IPS-20b (cell line): ENCODE measurements around the gene ANKRD28.
"Not testable (repeated sequence)": the region's sequence is repeated elsewhere in the genome, so short reads cannot be mapped to it uniquely, and the experiment has no call there.

Experiments used
- H3K27ac ChIP-seq: one replicate; pipeline ENCODE4 v1.5.1; 2013; ENCODE audit warnings: low read length
- H3K27me3 ChIP-seq: 2 replicates; pipeline ENCODE4 v1.6.1; 2013; ENCODE audit warnings: mild to moderate bottlenecking, low read length, inconsistent platforms; ENCODE audit not compliant: insufficient read depth
- H3K36me3 ChIP-seq: 2 replicates; pipeline ENCODE4 v1.6.1; 2013; ENCODE audit warnings: low read depth, mild to moderate bottlenecking, inconsistent platforms, low read length, moderate library complexity; ENCODE audit not compliant: insufficient read depth
- H3K4me1 ChIP-seq: 2 replicates; pipeline ENCODE4 v1.6.1; 2013; ENCODE audit warnings: mild to moderate bottlenecking, control low read depth, inconsistent platforms, low read length, moderate library complexity; ENCODE audit not compliant: insufficient read depth
- H3K4me3 ChIP-seq: 2 replicates; pipeline ENCODE4 v1.5.1; 2013; ENCODE audit warnings: mild to moderate bottlenecking, low read length, inconsistent platforms
- H3K9ac ChIP-seq: 2 replicates; pipeline ENCODE4 v1.6.1; 2013; ENCODE audit warnings: low read depth, mild to moderate bottlenecking, inconsistent platforms, low read length, moderate library complexity
- H3K9me3 ChIP-seq: 2 replicates; pipeline ENCODE4 v1.6.1; 2013; ENCODE audit warnings: mild to moderate bottlenecking, low read depth, low read length, inconsistent platforms; ENCODE audit not compliant: insufficient read depth

The ANKRD28 gene

GRCh38 chr3:15787526-15787925 lies 10.3 kb downstream of the ANKRD28 start:
- Histone ChIP-seq H3K4me3 (no peak overlapping the region), H3K27me3 (no peaks in the 10 kb centered on the region), H3K9ac (no peak overlapping the region), H3K36me3 (no peaks in the 10 kb centered on the region), H3K4me1 (peaks cover 11% of the 10 kb centered on the region), H3K27ac (no peak overlapping the region), H3K9me3 (no peaks in the 10 kb centered on the region)

- H3K27ac ChIP-seq: no peak overlapping the region
- H3K27me3 ChIP-seq: no peaks in the 10 kb centered on the region
- H3K9me3 ChIP-seq: no peaks in the 10 kb centered on the region
- H3K4me1 ChIP-seq: peaks cover 16% of the 10 kb centered on the region
- no peak overlapping the region for H3K4me3 ChIP-seq
- H3K9ac ChIP-seq: no peak overlapping the region
- no peaks in the 10 kb centered on the region for H3K36me3 ChIP-seq
These were observed 14.3 kb downstream of the ANKRD28 start for GRCh38 chr3:15783361-15783969.

GRCh38 chr3:15782429-15782828 lies 15.3 kb downstream of the ANKRD28 start:
- Histone ChIP-seq H3K27me3 (no peaks in the 10 kb centered on the region), H3K27ac (no peak overlapping the region), H3K4me1 (peaks cover 17% of the 10 kb centered on the region), H3K9me3 (no peaks in the 10 kb centered on the region), H3K36me3 (no peaks in the 10 kb centered on the region), H3K9ac (no peak overlapping the region), H3K4me3 (no peak overlapping the region)

- H3K4me3 ChIP-seq: no peak overlapping the region
- H3K27me3 ChIP-seq: no peaks in the 10 kb centered on the region
- H3K9me3 ChIP-seq: no peaks in the 10 kb centered on the region
- no peaks in the 10 kb centered on the region for H3K36me3 ChIP-seq
- peaks cover 17% of the 10 kb centered on the region for H3K4me1 ChIP-seq
- no peak overlapping the region for H3K27ac ChIP-seq
- H3K9ac ChIP-seq: no peak overlapping the region
These were observed 16.0 kb downstream of the ANKRD28 start for GRCh38 chr3:15781637-15782402.

- Histone ChIP-seq H3K4me1 (peaks cover 17% of the 10 kb centered on the region), H3K4me3 (no peak overlapping the region), H3K27ac (no peak overlapping the region), H3K27me3 (no peaks in the 10 kb centered on the region), H3K9me3 (no peaks in the 10 kb centered on the region), H3K9ac (no peak overlapping the region), H3K36me3 (no peaks in the 10 kb centered on the region)
These were observed 16.6 kb downstream of the ANKRD28 start for GRCh38 chr3:15781131-15781530.

GRCh38 chr3:15779111-15779510 lies 18.7 kb downstream of the ANKRD28 start:
- Histone ChIP-seq H3K27me3 (no peaks in the 10 kb centered on the region), H3K36me3 (no peaks in the 10 kb centered on the region), H3K9ac (no peak overlapping the region), H3K9me3 (no peaks in the 10 kb centered on the region), H3K27ac (no peak overlapping the region), H3K4me3 (no peak overlapping the region), H3K4me1 (peaks cover 13% of the 10 kb centered on the region)

- no peaks in the 10 kb centered on the region for H3K27me3 ChIP-seq
- no peak overlapping the region for H3K9ac ChIP-seq
- H3K4me1 ChIP-seq: peaks cover 6% of the 10 kb centered on the region; the same call in 1 of the 2 replicates
- H3K9me3 ChIP-seq: no peaks in the 10 kb centered on the region
- H3K27ac ChIP-seq: no peak overlapping the region
- H3K36me3 ChIP-seq: no peaks in the 10 kb centered on the region
- H3K4me3 ChIP-seq: no peak overlapping the region
These were observed 19.4 kb downstream of the ANKRD28 start for GRCh38 chr3:15778332-15778858.

- not testable (repeated sequence) for H3K4me3 ChIP-seq, H3K27me3 ChIP-seq, H3K9me3 ChIP-seq, H3K9ac ChIP-seq, H3K27ac ChIP-seq, H3K4me1 ChIP-seq, H3K36me3 ChIP-seq
These were observed 22.7 kb downstream of the ANKRD28 start for GRCh38 chr3:15774931-15775560.

GRCh38 chr3:15771444-15771843 lies 26.3 kb downstream of the ANKRD28 start:
- no peak overlapping the region for H3K27ac ChIP-seq
- H3K4me1 ChIP-seq: 0 out of 2 replicates have a peak, but pooled peaks cover 7% of the 10 kb centered on the region
- no peaks in the 10 kb centered on the region for H3K9me3 ChIP-seq
- H3K27me3 ChIP-seq: no peaks in the 10 kb centered on the region
- no peak overlapping the region for H3K9ac ChIP-seq
- no peak overlapping the region for H3K4me3 ChIP-seq
- H3K36me3 ChIP-seq: no peaks in the 10 kb centered on the region

- Histone ChIP-seq H3K4me3 (no peak overlapping the region), H3K36me3 (peaks cover 4% of the 10 kb centered on the region; the same call in 1 of the 2 replicates), H3K27ac (no peak overlapping the region), H3K27me3 (no peaks in the 10 kb centered on the region), H3K4me1 (0 out of 2 replicates have a peak, but pooled peaks cover 7% of the 10 kb centered on the region), H3K9ac (no peak overlapping the region), H3K9me3 (no peaks in the 10 kb centered on the region)
These were observed 28.4 kb downstream of the ANKRD28 start for GRCh38 chr3:15769256-15769915.

- peaks cover 4% of the 10 kb centered on the region; the same call in 1 of the 2 replicates for H3K36me3 ChIP-seq
- no peaks in the 10 kb centered on the region for H3K9me3 ChIP-seq
- no peak overlapping the region for H3K9ac ChIP-seq
- H3K27ac ChIP-seq: no peak overlapping the region
- H3K27me3 ChIP-seq: no peaks in the 10 kb centered on the region
- H3K4me1 ChIP-seq: 0 out of 2 replicates have a peak, but pooled peaks cover 7% of the 10 kb centered on the region
- H3K4me3 ChIP-seq: no peak overlapping the region
These were observed 29.1 kb downstream of the ANKRD28 start for GRCh38 chr3:15768421-15769255.
